HG03571 (cell line): ENCODE data around the gene ADAM15.

ENCODE experiments used
- ATAC-seq: cut with Tn5 transposase; IDR thresholded peaks from one replicate; pipeline ENCODE4 v1.9.1; 2021; ENCODE audit not compliant: unreplicated experiment

ADAM15 gene

GRCh38 chr1:155110381-155110780 lies 59.3 kb downstream of the ADAM15 start:
- ATAC-seq: no peak

- no peak for ATAC-seq
Observed at GRCh38 chr1:155110826-155111225, 59.7 kb downstream of the ADAM15 start.
